Activated CD4-positive, alpha-beta T cell treated with anti-CD3 and anti-CD28 coated beads, Interleukin-2, amount 50 U/mL, for 4 hours (primary cell): ENCODE measurements around the gene CMKLR1.

Experiments used
- DNase-seq, 2 experiments: peaks; one replicate each; pipeline ENCODE4 v3.0.0-alpha.2; 2020

CMKLR1 gene

GRCh38 chr12:108338915-108339657 is at the start of gene CMKLR1:
CMKLR1 (minus strand) TSS chr12:108339311; CDS start chr12:108293591, 45,720 bp downstream.
- no peak for DNase-seq

DNA sequence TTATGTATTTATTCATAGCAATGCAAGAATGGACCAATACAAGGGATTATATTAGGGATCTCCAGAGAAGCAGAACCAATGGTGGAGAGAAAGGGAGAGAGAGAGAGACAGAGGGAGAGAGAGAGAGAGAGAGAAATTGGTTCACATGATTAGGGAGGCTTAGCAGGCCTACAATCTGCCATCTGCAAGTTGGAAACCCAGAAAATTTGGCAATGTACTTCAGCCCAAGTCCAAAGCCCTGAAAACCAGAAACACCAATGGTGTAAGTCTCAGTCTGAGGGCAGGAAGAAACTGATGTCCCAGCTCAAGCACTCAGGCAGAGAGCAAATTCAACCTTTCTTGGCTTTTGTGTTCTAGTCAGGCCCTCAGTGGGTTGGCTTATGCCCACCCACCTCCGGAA is 48.7 kb upstream of the CMKLR1 start:
- DNase-seq, result no peak

- DNase-seq, result no peak
Observed at GRCh38 chr12:108386709-108387360, 47.7 kb upstream of the CMKLR1 start.

DNA sequence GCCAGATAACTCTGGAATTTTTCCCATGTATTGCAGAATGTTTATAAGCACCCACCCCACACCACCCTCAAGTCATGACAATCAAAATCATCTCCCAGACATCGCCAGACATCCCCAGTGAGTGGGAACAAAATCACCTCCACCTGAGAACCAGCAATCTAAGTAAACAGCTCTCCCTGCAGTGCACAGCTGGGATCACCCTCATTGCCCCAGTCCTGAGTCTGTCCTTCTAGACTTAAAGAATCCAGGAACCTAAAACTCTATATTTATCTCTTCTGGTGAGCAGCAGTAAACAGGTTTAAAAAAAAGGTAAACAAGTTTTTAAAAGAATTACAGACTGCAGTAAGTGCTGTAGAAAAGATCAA is 43.3 kb upstream of the CMKLR1 start:
- no peak for DNase-seq

DNA sequence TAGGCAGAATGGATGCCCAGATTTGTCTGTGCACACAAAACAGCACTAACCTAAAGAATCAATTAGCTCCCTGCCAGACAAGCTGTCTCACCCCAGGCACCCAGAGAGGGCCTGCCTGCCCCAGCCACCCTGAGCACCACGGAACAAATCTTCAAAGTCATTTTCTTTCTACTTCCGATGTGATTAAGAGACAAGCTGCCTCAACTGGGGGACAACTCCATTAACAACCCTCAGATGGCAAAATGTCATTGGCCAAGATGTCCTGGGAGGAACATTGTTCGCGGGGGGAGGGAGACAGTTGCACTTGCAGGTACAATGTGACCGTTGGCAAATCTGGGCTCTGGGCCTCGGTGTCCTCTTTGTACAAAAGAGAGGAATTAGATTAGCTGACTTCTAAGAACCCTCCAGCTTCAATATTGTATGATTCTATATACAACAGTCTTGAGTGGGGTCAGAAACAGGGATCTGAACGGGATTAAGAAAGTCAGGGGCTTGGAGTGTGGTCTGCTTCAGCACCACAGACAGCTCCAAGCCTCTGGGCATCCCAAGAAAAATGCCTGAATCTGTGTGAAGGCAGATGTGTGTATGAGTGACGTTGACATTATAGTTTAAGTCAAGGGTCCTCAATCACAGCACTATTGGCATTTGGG is 42.8 kb upstream of the CMKLR1 start:
- DNase-seq, result no peak

GRCh38 chr12:108380382-108380781 is 41.3 kb upstream of the CMKLR1 start:
- no peak for DNase-seq

DNA sequence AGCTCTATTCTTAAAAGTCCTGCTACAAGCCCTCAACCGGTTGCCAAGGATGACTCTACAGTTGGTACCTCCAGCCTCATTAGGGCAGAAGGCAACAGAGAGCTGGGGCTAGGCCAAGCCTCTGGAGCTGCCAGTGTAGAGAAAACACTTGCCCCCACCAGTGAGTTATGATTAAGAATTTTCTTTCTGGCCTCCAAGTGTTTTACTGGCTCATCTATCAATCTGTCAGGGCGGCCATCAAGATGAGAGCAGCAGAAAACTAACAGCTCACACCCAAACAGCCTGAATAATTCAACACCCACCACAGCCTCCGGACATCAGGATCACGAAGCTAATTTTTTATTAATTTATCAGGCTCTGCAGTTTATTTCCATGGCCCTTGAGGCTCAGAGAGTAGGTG is 40.7 kb upstream of the CMKLR1 start:
- DNase-seq, result no peak

GRCh38 chr12:108378926-108379325 is 39.8 kb upstream of the CMKLR1 start:
- DNase-seq, result no peak

GRCh38 chr12:108377260-108377659 is 38.1 kb upstream of the CMKLR1 start:
- DNase-seq, result no peak

GRCh38 chr12:108375986-108376663 is 37.0 kb upstream of the CMKLR1 start:
- DNase-seq, result no peak

- no peak for DNase-seq
Observed at GRCh38 chr12:108374596-108375320, 35.6 kb upstream of the CMKLR1 start.

GRCh38 chr12:108373111-108373510 is 34.0 kb upstream of the CMKLR1 start:
- no peak for DNase-seq

DNA sequence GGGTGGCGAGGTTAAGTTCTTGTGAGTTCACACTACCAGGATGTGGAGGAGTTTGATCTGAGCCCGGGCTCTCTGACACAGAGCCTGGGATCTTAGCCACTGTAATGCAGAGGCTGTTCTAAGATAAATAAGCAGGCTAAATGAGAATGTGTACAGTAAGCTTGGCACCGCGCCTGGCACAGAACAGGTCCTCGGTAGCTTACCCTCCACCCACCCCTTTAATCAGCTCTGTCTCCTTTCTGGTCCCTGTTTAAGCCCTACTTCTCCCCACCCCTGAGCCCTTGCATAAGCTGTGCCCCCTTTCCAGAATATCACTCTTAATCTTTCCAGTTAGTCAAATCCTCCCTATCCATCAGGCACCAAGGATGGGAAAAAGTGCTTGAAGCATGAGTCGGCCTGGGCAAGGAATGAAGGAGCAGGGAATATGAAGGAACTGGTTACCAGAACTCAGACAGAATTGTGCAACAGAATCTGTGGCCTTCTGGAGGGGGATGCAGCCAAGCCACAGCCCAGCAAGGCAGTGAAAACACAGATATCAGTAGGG is 32.8 kb upstream of the CMKLR1 start:
- no peak for DNase-seq

GRCh38 chr12:108370415-108370814 is 31.3 kb upstream of the CMKLR1 start:
- DNase-seq, result no peak

DNA sequence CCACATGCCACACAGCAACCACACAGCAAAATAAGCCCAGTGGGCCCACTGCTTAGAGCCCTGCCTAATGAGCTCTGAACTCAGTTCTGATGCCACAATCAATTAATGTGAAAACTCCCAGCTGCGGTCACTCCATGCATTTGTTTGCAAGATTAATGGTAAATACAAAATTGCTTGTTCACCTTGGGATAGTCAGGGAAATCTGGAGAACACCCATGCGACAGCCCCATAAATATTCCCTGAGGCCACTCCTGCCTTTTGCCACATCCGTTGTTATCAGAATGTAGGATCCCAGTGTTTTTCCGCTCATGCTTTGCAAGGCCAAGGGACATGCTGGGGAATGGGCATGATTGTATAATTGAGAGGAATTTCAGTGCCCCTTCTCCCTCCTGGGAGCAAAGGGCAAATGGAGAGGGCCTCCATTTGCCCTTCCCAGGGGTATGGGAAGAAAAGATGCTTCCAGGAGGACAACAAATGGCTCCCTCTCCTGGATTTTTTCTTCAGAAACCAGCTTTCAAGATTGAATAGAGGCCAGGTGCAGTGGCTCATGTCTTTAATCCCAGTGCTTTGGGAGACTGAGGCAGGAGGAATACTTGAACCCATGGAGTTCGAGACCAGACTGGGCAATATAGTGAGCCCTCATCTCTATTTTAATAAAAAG is 30.8 kb upstream of the CMKLR1 start:
- DNase-seq, result no peak

GRCh38 chr12:108368089-108368488 is 29.0 kb upstream of the CMKLR1 start:
- no peak for DNase-seq

DNA sequence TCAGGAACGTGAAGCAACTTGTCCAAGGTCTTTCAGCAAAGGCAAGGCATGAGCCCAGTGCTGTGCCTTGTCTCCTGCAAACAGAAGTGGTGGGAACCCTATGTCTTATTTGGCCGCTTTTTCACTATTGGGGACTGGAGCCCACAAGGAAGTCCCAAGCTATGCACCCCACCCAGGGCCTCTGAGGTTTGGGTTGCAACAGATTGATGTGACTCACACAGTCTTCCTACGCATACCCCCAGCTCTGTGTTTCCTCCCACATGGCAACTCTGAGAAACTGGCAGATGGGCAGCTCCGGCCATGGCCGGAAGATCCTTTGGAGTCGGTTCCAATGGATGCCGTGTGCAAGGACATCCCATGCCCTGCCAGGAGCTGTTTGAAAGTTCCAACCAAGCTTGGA is 28.3 kb upstream of the CMKLR1 start:
- DNase-seq, result no peak

DNA sequence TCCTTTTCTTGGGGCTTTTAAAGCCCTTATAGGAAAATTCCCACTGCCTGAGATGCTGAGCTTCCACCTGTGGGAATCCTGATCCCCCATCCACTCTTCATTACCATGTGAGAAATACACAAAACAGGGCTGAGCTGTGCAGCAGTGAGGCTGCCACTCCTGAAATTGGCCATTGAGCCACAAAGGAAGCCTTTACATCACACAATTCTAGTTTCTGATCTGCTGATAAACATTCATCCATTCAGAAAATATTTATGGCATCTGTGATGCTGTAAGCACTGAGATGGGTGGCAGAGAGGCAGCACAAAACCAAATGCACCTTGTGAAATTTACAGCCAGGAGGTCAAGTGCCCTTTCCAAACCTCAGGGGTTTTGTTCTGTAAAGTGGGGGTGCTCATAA is 26.2 kb upstream of the CMKLR1 start:
- no peak for DNase-seq

DNA sequence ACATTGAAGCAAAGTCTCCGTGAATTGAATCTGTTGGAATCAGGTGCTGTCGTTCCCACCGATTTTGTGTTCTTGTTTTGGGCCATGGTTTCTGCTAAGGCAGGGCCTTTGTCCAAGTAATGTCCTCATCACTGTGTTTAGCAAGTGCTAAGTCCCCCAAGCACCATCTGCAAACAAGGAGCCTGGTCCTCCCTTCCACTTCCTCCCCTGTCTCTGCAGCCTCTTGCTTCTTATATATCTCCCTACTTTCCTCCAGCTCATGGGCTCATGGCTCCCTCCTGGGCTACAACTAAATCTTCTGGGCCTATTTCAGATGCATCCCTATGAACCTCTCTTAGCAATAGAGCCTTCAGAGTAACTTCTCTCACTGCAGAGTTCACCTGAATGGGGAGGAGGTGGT is 25.8 kb upstream of the CMKLR1 start:
- DNase-seq, result no peak

GRCh38 chr12:108363565-108363964 is 24.5 kb upstream of the CMKLR1 start:
- no peak for DNase-seq

DNA sequence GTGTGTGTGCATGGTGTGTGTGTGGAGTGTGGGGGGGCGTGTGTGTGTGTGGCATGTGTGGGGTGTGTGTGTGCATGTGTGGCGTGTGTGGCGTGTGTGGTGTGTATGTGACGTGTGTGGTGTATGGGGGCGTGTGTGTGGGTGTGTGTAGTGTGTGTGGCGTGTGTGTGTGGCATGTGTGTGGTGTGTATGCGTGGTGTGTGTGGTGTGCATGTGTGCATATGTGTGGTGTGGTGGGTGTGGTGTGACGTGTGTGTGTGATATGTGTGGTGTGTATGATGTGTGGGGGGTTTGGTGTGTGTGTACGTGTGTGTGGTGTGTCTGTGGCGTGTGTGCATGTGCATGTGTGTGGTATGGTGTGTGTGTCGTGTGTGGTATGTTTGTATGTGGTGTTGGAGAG is 24.1 kb upstream of the CMKLR1 start:
- DNase-seq, result no peak

DNA sequence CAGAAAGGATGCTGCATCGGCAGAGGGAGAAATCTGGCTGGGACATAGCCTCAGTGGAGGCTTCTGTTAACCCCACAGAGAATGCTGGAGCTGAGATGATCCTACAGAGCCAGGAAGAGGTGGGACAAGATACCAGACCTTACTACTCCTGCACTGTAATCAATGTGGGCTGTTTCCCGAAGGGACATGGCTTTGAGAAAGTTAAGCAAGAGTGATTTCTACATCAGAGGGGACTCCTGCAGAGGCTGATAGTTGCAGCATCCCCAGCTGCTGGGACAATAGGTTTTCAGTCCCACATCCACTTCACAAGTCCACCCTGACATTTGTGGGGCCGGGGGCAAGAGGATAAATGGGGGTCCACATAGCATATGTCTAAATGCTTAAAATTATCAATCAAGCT is 22.5 kb upstream of the CMKLR1 start:
- DNase-seq, result no peak
